ENCODE results near the gene UBE2O.
A peak's percentile ranks its signal among the peaks of the same experiment; 100 is the strongest.

Gene UBE2O

GRCh38 chr17:76437467-76438402 is 15.2 kb downstream of the UBE2O start:
- no peak for DNase-seq

DNA sequence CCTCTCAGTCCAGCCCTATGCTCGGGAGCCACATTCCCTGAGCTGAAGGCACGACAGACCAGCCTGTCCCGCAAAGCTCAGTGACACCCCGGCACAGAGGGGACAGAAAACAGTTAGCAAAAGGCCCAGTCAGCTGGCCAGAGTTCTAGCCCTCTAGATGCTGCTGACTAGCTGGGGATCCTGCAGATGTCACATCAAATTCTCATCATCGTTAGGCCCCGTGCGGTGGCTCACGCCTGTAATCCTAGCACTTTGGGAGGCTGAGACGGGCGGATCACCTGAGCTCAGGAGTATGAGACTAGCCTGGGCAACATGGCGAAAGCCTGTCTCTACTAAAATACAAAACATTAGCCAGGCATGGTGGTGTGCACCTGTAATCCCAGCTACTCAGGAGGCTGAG is 17.2 kb downstream of the UBE2O start:
- DNase-seq: no peak

- DNase-seq: no peak
These were observed 18.1 kb downstream of the UBE2O start for GRCh38 chr17:76434870-76435269.

- no peak for DNase-seq
These were observed 19.3 kb downstream of the UBE2O start for GRCh38 chr17:76433693-76434092.

DNA sequence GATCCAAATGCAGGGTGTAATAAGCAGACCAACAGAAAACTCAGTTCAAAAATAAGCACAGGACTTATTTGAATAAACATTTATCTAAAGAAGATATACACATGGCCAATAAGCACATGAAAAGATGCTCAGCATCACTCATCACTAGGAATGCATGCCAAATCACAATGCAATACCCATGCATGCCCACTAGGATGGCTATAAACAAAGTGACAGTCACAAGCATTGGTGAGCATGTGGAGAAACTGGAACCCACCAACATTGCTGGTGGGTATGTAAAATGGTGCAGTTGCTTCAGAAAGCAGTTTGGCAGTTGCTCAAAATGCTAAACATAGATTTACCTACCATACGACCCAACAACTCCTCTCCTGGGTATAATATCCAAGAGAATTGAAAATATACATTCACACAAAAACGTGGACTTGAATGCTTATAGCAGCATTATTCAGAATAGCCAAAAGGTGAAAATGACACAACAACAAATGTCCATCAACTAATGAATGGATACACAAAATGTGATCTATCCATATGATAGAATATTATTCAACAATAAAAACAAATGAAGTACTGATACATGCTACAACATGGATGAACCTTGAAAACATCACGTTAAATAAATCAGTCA is 20.1 kb downstream of the UBE2O start:
- no peak for DNase-seq

DNA sequence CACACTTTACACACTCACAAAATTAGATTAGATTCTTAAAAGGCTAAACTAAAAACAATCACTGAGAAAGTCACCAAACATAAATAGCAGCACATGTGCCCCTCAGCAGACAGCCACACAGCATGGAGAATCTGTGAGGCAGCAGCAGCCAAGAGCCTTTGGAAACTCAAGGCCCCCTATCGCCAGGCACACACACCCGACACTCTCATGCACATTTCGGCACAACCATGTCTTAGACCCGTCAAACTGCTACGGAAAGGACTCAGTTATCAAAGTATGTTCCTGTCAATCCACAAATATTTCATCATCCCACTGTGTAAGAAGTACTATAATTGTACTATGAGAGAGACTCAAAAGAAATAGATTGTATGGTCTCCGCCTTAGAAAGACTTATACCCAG is 20.9 kb downstream of the UBE2O start:
- DNase-seq: no peak

DNA sequence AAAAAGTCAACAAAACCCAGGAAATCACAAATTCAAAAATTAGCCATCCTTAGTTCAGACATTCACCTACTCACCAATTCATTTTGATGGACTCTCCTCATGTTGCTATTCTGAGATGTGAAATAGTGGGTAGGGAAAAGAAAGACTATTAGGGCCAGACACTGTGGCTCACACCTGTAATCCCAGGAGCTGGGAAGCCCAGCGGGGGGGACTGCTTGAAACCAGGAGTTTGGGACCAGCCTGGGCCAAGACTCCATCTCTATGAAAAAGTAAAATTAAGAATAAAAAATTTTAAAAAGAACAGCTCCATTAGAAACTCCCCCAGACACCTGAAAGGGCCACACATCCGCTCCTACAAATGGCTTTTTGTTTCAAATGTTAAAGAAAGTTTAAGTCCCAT is 21.4 kb downstream of the UBE2O start:
- no peak for DNase-seq

DNA sequence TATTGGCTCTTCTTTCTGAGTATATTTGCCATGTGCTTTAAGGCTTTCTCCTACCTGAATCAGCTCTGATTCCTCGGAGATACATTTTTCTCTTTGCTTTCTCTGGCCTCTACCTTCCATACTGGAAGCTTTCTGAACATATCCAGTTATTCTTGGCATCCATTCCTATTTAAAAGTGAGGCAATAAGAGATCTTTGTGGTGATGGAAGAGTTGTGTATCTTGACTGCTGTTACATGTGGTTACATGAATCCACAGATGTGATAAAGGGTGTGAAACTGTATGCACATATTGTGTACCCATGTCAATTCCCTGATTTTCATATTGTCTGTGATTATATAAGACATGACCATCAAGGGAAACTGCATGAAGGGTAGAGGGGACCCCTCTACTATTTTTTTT is 24.4 kb downstream of the UBE2O start:
- DNase-seq: no peak

GRCh38 chr17:76427501-76428231 is 25.3 kb downstream of the UBE2O start:
- DNase-seq: no peak

GRCh38 chr17:76426853-76427252 is 26.1 kb downstream of the UBE2O start:
- no peak for DNase-seq

GRCh38 chr17:76422860-76423259 is 30.1 kb downstream of the UBE2O start:
- no peak for DNase-seq

- no peak for DNase-seq
These were observed 30.5 kb downstream of the UBE2O start for GRCh38 chr17:76422406-76422805.

DNA sequence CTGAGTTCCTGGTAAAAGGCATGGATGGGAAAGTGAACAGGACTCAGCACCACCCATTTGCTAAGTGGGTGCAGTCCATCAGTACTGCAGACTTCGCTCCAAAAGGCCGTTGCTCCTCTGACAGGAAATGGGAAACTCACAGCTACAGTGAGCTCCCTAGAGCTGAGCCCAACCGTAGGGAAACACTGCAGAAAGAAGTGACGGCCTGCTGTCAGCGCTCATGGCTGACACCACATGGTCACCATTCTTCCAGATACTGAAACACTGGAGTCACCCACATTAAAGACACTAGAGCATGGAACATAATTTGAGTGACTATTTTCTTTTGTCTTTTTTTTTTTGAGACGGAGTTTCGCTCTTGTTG is 31.9 kb downstream of the UBE2O start:
- DNase-seq: no peak

GRCh38 chr17:76420356-76421043 is 32.5 kb downstream of the UBE2O start:
- DNase-seq: no peak

- DNase-seq: peak; percentile 10
These were observed 33.2 kb downstream of the UBE2O start for GRCh38 chr17:76419576-76420260.

GRCh38 chr17:76417499-76418143 is 35.3 kb downstream of the UBE2O start:
- DNase-seq: peak; percentile 71

- no peak for DNase-seq
These were observed 36.1 kb downstream of the UBE2O start for GRCh38 chr17:76416899-76417298.

DNA sequence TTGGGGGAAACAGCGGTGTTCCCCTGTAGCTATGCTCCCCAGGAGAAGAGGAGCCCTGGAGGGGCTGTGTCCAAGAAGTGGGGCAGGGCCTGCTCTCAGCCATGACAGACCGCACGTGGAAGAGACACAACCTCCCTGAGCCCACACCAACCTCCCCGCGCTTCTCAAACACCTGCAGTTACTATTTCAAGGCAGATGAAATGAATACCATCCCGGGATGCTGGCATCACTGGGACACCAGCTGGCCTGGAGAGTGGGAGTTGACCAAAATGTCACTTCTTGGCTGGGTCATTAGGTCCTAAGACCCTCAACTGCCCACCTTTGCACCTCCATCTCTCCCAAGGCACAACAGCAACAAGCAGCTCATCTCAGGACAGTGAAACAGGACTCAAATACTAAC is 36.5 kb downstream of the UBE2O start:
- DNase-seq: no peak

GRCh38 chr17:76415786-76416185 is 37.2 kb downstream of the UBE2O start:
- DNase-seq: no peak

GRCh38 chr17:76414334-76415295 is 38.3 kb downstream of the UBE2O start:
- peak; percentile 82 for DNase-seq

DNA sequence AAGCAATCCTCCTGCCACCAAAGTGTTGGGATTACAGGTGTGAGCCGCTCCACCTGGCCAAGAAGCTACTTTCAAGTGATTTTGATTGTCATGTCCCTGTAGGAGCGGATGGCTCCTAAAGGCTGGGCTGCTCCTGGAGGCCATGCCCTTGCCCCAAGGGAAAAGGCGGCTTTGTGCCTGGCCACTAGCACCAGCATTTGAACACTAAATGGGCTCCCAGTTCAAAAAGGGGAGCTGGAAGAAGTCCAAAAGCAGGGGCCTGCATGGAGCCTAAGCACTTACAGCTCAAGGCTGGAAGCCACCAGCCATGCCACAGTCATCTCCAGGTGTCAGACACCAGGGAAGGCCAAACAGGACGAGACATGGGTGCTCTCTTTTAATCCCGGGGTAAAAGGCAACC is 41.7 kb downstream of the UBE2O start:
- no peak for DNase-seq

Measured in NCI-H1105 treated with DMSO at 0.1 percent for 48 hours (cell line).